GM21381 (cell line): Measurements from ENCODE around the gene CFAP221.

Source experiments
- ATAC-seq: cut with Tn5 transposase; IDR thresholded peaks from one replicate; pipeline ENCODE4 v1.9.1; 2021; ENCODE audit warnings: mild to moderate bottlenecking, moderate library complexity; ENCODE audit not compliant: unreplicated experiment

CFAP221 gene

DNA sequence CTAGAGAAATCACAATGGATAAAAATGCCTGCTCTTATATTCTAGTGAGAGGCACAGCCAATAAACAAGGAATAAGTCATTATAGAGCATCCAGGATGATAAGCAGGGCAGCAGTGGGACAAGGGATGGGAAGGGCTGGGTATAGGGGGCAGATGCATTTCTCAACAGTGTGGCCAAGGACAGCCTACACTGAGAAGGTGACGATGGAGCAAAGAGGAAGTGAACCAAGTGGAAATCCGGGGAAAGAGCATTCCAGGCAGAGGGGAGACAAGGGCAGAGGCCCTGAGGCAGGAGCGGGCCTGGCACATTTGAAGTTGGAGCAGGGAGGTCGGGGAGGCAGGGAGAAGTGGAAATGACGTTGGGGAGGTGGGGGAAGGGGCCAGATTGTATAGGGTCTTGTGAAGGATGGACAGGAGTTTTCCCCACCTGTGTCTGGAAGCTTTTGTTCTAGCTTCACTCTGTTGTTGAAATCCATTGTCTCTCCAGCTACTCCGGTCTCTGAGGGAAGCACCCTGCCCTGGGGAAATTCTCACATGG lies 152.3 kb downstream of the CFAP221 start:
- ATAC-seq = no peak

DNA sequence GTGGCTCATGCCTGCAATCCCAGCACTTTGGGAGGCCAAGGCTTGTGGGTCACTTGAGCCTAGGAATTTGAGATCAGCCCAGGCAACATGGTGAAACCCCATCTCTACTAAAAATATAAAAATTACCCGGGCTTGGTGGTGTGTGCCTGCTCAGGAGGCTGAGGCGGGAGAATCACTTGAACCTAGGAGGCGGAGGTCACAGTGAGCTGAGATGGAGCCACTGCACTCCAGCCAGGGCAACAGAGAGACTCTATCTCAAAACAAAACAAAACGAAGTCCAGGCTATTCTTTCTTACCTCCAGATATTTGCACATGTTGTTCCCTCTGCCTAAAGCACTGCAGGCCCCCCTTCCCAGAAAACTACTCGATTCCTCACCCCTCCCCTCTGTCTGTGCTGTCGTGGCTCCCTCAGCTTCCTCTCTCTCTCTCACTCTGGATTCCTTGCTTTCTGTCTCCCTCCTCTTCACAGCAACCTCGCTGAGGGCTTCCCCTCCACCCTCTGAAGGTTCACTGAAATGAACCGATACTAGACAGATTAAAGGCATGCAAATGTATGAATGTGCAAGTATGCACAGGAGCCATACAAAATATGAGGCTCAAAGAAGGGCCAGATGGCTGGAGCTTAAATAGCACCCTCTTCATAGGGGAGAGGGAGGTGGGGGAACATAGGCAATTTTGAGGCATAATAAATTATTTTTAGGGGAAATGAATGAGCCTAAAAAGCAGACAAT lies 153.2 kb downstream of the CFAP221 start:
- ATAC-seq = peak; percentile 72

DNA sequence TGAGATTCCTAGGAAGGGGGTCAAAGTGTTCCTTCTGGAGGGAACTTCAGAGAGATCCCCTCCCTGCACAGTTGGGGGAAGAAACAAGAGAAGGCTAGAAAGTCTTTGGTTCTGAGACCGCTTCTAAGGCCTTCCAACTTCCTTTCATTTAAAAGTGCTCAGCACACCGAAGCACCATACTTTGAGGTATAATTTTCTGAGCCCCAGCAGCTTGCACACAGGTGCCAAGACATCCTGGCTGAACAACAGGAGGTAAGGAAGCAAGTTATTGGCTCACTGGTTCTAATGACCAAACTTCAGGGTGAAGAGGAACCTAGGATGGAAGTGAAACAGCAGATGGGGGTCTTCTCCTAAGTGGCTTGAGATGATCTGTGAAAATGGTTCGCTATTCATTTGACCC lies 154.0 kb downstream of the CFAP221 start:
- no peak for ATAC-seq

DNA sequence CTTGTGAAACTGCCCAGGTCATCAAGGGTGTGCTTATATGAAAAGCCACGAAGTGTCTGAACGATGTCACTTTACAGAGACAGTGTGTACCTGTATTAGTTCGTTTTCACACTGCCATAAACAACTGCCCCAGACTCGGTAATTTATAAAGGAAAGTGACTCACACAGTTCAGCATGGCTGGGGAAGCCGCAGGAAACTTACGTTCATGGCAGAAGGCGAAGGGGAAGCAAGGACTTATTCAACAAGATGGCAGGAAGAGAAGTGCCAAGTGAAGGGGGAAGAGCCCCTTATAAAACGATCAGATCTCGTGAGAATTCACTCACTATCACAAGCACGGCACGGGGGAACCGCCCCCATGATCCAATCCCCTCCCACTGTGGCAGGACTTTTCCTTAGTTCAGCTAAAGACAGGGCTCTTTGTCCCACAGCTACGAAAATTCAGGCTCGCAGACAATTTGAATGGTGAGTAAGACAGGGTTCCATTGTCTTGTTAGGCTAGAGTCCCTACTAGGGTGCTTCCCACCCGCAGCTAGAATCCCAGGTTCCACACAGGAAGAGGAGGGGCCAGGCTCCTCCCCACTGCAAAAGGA lies 154.9 kb downstream of the CFAP221 start:
- no peak for ATAC-seq

DNA sequence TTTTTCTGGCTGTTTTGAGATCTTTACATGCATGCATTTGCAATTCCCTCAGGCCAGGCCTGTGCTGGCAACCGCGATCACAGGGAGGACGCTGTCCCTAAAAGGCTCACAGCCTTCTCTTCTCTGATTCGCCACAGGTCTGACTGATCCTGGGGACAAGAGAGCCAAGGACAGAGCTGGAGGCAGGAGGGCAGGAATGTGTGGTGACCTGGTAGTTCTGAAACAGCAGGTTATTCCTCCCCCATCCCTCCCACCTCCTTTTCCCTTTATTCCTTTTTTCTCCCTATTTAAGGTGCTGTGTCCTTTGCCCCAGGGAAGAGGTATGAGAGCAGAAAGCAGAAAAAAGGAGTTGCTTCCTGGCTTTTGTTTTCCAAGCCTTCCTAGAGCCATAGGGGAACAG lies 156.6 kb downstream of the CFAP221 start:
- ATAC-seq = no peak

DNA sequence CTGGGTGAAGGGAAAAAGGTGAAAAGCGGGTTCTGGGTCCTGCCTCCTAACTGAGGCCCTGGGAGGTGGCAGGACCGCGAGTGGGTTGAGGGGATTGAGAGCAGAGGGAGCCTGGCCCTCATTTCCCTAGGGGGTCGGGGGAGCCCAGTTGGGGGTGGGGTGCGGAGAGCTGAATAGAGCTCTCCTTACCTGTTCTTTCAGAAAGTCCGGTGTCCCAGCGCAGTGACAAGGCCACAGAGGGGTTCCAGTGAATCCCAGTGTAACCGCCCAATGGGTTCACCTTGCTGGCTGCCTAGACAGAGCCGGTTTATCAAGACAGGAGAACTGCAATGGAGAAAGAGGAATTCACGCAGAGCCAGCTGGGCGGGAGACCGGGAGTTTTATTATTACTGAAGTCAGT lies 157.1 kb downstream of the CFAP221 start:
- ATAC-seq = no peak

DNA sequence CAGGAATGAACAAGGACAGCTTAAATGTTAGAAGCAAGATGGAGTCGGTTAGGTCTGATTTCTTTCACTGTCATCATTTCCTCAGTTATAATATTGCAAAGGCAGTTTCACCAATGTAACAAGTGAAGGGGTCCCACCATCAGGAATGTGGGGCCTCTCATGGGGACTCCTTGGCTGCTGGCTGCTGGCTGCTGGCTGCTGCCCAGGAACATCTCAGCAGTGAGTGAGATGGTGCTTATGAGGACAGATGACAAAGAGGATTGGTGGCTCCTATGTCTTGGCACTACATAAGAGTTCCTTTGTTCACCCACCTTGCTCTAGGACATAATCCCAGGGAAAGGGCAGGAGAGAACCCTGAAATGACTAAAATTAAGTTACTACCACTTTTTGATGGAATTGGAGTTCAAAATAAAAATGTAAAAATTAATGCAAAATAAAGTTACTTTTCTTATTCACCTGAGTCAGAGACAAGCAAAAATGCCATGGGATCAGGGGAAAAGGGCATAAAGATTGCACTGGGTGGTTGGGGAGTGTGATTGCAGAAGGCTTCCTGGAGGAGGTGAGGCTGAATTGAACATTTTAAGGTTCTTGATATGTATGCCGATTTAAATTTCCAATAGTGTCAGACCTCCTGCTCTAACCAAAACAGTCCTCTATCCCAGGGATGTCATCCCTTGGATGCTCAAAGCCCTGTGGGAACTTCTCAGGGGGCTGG lies 158.1 kb downstream of the CFAP221 start:
- no peak for ATAC-seq

DNA sequence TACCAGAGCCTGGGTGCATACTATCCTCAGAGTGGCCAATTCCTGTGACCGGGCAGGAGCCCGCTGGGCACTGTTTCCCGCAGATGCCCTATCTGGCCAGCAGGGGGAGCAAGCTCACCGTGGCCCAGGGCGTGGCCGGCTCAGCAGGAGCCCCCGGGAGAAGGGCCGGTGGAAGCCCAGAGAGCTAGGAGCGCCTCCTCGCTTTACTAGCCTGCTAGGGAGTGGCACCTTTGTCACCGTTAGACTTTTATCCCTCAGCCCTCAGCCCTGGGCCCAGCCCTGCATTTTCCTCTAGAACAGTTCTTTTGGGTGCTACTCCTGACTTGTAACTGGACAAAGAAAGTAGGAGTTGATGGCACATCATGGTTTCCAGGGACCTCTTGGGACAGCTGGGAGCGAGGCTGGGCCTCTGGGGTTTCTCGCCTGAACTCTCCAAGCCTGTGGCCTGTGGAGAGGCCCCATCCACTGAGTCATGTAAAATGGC lies 158.7 kb downstream of the CFAP221 start:
- ATAC-seq = peak; percentile 79

DNA sequence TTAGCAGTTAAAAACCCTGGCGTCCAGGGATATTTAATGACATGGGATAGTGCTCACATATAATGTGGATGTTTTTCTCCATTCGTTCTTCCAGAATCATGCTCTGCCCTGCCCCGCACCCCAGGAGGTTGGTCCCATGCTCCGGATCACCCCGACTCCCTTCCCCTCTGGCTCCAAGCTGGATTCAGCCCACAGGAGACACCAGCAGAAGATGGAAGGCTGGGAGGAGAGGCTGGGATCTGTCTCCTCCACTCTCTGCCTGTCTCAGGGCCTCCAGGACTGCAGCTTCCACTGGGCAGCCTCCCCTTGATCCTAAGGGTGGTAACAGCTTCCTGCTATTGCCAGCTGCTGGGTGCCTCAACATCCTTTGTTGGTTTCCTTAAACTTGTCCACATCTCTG lies 159.3 kb downstream of the CFAP221 start:
- ATAC-seq = no peak

DNA sequence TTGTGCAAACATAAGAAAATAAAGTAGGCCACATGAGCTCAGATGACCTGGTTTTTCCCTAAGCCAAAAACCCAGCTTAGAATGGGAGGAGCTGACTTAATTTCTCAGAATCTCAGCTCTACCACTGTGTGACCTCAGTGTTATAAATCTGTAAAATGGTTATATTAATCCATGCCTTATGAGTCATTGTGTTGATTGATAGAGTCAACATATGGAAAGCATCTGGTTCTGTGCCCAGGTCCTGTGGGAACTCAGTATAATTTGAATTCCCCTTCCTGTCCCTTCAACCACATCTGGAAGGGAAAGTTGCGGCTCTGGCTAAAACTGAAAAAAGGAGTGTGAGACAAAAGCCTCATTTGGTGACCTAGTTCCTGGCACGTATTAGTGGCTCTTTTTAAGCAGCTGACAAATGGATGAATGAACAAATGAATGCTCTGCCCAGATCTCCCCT lies 160.4 kb downstream of the CFAP221 start:
- no peak for ATAC-seq

DNA sequence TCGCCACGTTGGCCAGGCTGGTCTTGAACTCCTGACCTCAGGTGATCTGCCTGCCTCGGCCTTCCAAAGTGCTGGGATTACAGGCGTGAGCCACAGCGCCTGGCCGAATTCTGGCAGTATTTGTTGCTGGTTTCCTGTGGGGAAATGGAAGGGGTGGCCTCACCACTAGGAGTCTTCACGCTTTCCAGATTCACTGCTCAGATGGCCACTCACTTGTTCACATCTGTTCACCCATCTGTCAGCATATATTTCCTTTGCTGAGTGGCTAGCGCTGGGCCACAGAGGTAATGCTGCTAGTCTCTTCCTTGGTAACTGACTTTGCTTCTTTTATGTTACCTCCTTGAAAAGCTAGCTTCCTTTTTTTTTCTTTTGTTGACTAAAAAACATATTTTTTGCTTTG lies 162.0 kb downstream of the CFAP221 start:
- no peak for ATAC-seq
